ENCODE results near the gene TMEM108.

GRCh38 chr3:133210656-133211055 lies 172.5 kb downstream of the TMEM108 start:
- TF ChIP-seq SP1 (IDR thresholded peaks at IDR 0.05) (no peak), SUZ12 (IDR thresholded peaks at IDR 0.05) (no peak), ZNF384 (IDR thresholded peaks at IDR 0.05) (no peak), FOXK2 (IDR thresholded peaks at IDR 0.05) (no peak), ELF4 (IDR thresholded peaks at IDR 0.05) (no peak), FOXM1 (IDR thresholded peaks at IDR 0.05; ENCODE audit: borderline replicate concordance) (no peak), BHLHE40 (IDR thresholded peaks at IDR 0.05; ENCODE audit: borderline replicate concordance) (no peak)
- TF ChIP-seq, protein P1, sequence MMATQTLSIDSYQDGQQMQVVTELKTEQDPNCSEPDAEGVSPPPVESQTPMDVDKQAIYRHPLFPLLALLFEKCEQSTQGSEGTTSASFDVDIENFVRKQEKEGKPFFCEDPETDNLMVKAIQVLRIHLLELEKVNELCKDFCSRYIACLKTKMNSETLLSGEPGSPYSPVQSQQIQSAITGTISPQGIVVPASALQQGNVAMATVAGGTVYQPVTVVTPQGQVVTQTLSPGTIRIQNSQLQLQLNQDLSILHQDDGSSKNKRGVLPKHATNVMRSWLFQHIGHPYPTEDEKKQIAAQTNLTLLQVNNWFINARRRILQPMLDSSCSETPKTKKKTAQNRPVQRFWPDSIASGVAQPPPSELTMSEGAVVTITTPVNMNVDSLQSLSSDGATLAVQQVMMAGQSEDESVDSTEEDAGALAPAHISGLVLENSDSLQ (IDR thresholded peaks at IDR 0.05), result no peak
